ENCODE data around the gene MON1A.
A peak's percentile ranks its signal among the peaks of the same experiment; 100 is the strongest.
"Not testable (repeated sequence)": the region's sequence is repeated elsewhere in the genome, so short reads cannot be mapped to it uniquely, and the experiment has no call there.

Gene MON1A

DNA sequence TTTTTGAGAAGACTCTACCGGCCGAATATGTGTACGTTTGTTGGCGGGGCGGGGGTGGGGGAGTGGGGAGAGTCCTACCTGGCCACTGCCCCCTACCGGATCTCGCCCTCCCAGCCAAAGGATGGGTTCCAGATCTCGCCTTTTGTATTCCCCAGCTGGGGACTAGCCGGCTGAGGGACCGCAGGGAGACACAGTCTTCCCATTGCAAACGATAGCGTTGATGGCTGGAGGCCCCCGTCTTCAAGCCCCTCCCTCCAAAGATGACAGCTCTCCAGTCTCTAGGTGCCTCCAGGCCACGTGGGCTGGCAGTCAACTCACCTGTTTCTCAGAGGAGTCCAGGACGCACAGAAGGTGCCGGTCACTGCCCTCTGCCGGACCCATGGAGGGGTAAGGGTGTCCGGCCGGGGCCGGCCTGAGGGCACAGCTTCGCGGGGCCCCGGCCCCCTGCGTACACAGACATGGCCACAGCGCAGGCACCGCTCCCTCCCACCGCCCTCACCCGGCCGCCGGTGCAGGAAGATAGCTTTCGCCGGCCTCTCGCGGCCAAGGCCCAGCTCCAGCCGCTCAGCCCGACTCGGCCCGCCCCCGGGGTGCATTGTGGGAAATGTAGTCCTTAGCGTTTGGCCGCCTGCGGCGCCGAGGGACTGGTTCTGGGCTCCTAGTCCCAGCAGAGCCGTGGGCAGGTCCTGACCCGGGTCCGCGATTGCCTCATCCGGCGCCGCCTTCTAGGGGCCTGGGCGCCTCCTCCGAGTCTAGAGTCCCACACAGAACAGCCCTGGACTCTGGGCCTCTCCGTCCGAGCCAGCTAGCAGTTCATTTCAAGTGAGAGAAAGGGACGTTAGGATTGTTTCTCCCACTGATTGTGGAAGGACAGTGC is at the start of gene MON1A:
Gene MON1A (minus strand): TSS at position 521 of the 877 bp plus-strand sequence. CDS start 16,465 bp downstream, outside the sequence.
- peak; percentile 76 for DNase-seq (ENCODE audit: low read depth)

DNA sequence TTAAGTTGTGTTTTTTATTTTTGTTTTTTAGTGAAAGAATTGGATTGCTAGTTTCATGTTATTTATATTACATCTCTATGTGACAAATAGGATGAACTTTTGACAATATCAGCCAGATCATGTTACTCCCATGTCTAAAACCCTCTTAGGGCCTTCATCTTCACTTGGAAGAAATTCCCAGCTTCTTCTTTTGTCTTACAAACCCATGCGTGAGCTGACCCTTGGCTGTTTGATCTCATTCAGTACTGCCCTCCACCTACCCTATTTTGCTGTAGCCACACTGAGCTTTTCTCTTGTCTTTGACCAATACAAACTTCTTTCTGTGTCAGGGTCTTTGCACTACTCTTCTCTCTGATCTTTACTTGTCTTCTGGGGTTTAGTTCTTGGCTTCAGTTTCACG is 47.3 kb upstream of the MON1A start:
- no peak for DNase-seq (ENCODE audit: low read depth)

DNA sequence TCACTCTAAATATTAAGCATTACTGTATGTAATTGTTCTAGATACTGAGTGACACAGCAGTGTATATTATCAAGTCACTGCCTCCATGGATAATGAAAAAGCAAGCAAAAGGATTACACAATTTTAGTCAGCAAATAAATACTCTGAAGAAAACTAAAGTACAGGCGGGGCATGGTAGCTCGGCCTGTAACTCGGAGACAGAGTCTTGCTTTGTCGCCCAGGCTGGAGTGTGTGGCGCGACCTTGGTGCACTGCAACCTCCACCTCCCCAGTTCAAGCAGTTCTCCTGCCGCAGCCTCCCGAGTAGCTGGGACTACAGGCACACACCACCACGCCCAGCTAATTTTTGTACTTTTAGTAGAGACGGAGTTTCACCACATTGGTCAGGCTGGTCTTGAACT is 43.0 kb upstream of the MON1A start:
- no peak for DNase-seq (ENCODE audit: low read depth)

GRCh38 chr3:49968346-49968745 is 38.7 kb upstream of the MON1A start:
- DNase-seq (ENCODE audit: low read depth): no peak

- no peak for DNase-seq (ENCODE audit: low read depth)
These were observed 37.7 kb upstream of the MON1A start for GRCh38 chr3:49967291-49967690.

DNA sequence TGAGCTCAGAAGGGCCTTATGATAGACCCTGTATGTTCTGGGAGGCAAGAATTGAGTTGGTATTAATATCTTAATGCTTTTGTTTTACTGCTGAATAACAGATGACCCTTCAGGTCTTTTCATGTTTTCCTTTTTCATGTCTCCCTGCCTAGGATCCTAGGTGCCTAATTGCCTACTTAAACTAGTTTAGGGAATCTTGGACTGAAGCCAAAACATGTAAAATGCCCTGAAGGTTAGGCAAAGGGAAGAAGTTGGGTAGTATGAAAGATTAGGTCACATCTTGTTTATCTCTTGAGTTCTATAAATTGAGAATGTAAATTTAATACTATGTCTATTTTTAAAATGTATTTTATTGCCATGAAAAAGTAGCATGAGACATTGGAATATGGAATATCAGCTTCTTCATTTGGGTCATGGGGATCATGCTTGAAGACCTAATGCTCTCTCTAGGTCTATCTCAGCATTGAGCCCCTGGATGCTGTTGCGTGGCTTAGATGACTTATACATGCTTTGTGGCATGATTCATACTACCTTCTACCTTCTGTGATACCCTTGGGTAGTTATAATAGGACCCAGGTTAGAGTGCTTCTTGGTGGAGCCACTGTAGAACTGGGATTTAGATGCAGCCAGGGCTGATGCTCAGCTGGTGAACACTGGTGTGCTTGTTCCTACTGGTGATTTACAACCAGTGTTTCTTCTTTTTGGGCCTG is 36.8 kb upstream of the MON1A start:
- DNase-seq (ENCODE audit: low read depth): no peak

GRCh38 chr3:49955636-49956035 is 26.0 kb upstream of the MON1A start:
- DNase-seq (ENCODE audit: low read depth): no peak

GRCh38 chr3:49952924-49953323 is 23.3 kb upstream of the MON1A start:
- DNase-seq (ENCODE audit: low read depth): no peak

GRCh38 chr3:49942651-49943050 is 13.0 kb upstream of the MON1A start:
- DNase-seq (ENCODE audit: low read depth): no peak

DNA sequence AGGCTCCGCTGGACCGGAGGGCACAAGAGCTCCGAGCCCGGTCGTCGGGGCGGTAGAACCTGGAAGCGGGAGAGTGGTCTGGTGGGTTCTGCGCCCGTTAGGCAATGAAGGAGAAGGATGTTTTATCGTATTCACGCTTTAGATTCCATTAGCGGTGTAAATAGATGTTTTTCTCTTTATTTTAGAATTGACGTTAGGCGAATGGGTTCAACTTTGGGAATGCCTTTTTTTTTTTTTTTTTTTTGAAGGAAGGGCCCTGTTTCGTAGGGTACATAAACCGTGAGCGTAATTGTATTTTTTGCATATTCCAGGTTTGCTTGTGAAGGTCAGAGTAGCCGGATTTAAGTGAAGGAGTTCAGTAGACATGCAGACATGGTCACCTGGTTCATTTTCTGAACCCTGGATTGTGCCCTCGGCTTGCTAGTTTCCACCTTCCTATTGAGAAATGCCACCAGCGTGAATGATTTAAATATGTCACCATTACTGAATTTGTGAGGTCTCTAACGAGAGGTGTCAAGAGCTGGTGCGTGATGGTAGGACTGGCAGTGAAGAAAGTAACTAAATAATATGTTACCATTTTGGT is 11.1 kb upstream of the MON1A start:
- no peak for DNase-seq (ENCODE audit: low read depth)

GRCh38 chr3:49939858-49940666 is 10.5 kb upstream of the MON1A start, which contains the start of gene RBM6:
RBM6 (plus strand) TSS chr3:49940150; CDS start chr3:49962642, 22,492 bp downstream.
- peak; percentile 84 for DNase-seq (ENCODE audit: low read depth)

DNA sequence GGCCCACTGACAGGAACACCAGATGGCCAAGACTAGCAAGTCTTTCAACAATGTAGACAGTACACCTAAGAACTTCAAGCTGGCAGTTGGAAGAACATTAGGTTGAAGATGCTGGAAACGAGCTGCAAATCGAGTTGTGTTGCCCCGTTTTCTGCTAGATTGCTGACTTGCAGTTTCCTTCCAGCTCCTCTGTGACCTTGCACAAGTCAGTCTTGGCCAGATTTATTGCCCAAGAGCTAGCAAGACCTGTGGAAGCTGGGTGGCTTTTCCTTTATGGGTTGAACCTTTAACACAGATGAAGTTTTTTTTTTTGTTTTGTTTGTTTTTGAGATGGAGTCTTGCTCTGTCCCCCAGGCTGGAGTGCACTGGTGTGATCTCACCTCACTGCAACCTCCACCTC is 7.5 kb upstream of the MON1A start:
- DNase-seq (ENCODE audit: low read depth): no peak

DNA sequence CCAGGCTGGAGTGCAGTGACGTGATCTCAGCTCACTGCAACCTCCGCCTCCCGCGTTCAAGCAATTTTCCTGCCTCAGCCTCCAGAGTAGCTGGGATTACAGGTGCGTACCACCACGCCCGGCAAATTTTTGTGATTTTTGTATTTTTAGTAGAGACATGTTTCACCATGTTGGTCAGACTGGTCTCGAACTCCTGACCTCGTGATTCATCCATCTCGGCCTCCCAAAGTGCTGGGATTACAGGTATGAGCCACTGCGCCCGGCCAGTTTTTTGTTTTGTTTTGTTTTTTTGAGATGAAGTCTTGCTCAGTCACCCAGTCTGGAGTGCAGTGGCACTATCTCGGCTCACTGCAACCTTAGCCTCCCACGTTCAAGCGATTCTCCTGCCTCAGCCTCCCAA is 2.7 kb upstream of the MON1A start:
- not testable (repeated sequence) for DNase-seq (ENCODE audit: low read depth)

GRCh38 chr3:49930922-49931321 is 1.3 kb upstream of the MON1A start:
- no peak for DNase-seq (ENCODE audit: low read depth)

- DNase-seq (ENCODE audit: low read depth): no peak
These were observed 618 bp upstream of the MON1A start for GRCh38 chr3:49930168-49930690.

DNA sequence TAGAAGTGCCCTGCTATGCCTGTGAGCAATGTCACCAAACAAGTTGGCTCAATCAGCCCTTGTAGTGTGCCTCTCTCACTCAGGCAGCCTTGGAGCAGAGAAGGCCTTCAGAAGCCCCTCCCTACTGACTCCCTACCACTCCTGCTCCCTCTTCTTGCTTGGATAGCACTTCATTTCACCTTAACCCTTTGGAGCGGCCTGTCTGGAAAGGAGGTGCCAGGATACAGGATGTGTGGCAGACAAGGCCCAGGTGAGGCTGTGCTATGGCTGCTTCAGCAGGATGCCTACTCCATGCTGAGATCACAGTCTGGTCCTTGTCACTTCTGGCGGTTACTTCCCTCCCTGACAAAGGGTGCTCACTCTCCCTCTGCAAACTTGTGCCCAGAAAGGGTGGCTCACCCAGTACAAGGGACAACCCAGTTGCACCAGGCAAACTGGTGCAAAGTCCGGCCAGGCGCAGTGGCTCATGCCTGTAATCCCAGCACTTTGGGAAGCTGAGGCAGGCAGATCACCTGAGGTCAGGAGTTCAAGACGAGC is 1.1 kb downstream of the MON1A start:
- no peak for DNase-seq (ENCODE audit: low read depth)

DNA sequence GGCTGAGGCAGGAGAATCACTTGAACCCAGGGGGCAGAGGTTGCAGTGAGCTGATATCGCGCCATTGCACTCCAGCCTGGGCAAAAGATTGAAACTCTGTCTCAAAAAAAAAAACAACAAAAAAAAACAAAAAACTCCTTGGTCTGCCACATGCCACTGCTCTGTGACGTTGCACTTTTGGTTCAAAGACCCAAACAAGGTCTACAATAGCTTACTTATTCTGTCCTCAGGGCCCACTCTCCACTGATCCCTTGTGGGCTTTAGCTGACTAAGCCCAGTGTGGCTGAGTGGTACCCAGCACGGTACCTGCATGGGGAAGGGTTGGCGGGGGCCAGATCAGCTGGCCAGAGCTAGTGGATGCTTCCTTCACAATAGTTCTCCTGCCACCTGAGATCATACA is 1.8 kb downstream of the MON1A start:
- no peak for DNase-seq (ENCODE audit: low read depth)

DNA sequence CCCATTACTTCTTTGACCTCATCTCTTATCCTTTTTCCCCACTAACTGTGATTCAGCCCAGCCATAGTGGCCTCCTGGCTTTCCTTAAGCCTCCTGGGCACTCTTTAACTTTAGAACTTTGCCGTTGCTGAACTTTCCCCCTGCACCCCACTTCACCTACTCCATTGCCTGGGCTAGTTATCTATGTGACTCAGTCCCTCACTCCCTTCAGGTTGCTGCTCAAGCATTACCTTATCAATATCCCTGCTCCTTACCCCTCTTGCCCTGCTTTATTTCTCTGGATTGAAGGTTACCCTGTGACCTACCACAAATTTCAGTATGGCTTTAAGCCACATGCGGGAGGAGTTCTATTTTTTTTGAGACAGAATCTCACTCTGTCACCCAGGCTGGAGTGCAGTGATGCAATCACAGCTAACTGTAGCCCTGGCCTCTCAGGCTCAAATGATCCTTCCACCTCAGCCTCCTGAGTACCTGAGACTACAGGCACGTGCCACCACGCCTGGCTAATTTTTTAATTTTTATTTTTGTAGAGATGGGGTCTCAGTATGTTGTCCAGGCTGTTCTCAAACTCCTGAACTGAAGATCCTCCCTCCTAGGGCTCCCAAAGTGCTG is 3.4 kb downstream of the MON1A start:
- DNase-seq (ENCODE audit: low read depth): no peak

DNA sequence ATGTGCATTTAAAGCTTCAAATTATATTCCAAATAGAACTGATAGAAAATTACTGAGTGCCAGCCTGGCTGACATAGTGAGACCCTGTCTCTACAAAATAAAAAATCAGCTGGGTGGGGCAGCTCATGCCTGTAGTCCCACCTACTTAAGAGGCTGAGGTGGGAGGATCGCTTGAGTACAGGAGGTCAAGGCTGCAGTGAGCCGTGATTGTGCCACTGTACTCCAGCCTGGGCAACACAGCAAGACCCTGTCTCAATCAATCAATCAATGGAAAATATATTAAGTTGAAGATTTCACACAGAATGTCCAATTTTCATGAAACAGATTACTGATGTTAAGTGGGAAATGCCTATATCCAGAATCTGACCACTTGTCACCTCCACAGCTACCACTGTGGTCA is 4.1 kb downstream of the MON1A start:
- no peak for DNase-seq (ENCODE audit: low read depth)

DNA sequence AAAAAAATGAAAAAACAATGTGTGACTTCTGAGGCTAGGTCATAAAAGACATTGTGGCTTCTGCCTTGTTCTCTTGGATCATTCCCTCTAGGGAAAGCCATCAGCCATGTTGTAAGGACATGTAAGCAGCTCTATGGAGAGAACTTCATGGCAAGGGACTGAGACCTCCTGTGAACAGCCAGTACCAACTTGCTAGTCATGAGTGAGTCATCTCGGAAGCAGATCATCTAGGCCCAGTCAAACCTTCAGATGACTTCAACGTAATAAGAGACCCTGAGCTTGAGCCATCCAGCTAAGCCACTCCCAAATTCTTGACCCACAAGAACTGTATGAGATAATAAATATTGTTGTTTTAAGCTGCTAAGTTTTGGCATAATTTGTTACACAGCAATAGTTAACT is 4.9 kb downstream of the MON1A start:
- DNase-seq (ENCODE audit: low read depth): no peak

All from stimulated activated CD8-positive, alpha-beta memory T cell treated with anti-CD3 and anti-CD28 coated beads, Interleukin-15, amount 100 ng/mL, for 1 hour (primary cell).